Measurements from ENCODE around the gene BCAN.

The BCAN gene

GRCh38 chr1:156662005-156662799 is 20.3 kb downstream of the BCAN start:
- peak; percentile 95 for DNase-seq (ENCODE audit: low spot score)

- DNase-seq (ENCODE audit: low spot score): no peak
These were observed 20.8 kb downstream of the BCAN start for GRCh38 chr1:156662800-156663055.

GRCh38 chr1:156663178-156663577 is 21.3 kb downstream of the BCAN start:
- no peak for DNase-seq (ENCODE audit: low spot score)

GRCh38 chr1:156664046-156664766 is 22.3 kb downstream of the BCAN start:
- no peak for DNase-seq (ENCODE audit: low spot score)

- DNase-seq (ENCODE audit: low spot score): no peak
These were observed 23.0 kb downstream of the BCAN start for GRCh38 chr1:156664767-156665411.

- DNase-seq (ENCODE audit: low spot score): no peak
These were observed 23.6 kb downstream of the BCAN start for GRCh38 chr1:156665539-156665938.

GRCh38 chr1:156666862-156667609 is 25.1 kb downstream of the BCAN start:
- no peak for DNase-seq (ENCODE audit: low spot score)

- DNase-seq (ENCODE audit: low spot score): no peak
These were observed 25.7 kb downstream of the BCAN start for GRCh38 chr1:156667610-156667967.

- DNase-seq (ENCODE audit: low spot score): no peak
These were observed 26.2 kb downstream of the BCAN start for GRCh38 chr1:156667968-156668709.

- no peak for DNase-seq (ENCODE audit: low spot score)
These were observed 27.1 kb downstream of the BCAN start for GRCh38 chr1:156668801-156669637.

GRCh38 chr1:156669794-156670193 is 27.9 kb downstream of the BCAN start:
- DNase-seq (ENCODE audit: low spot score): no peak

GRCh38 chr1:156670359-156670758 is 28.4 kb downstream of the BCAN start:
- DNase-seq (ENCODE audit: low spot score): no peak

- DNase-seq (ENCODE audit: low spot score): no peak
These were observed 28.9 kb downstream of the BCAN start for GRCh38 chr1:156670791-156671190.

- no peak for DNase-seq (ENCODE audit: low spot score)
These were observed 29.9 kb downstream of the BCAN start for GRCh38 chr1:156671804-156672203.

- peak; percentile 72 for DNase-seq (ENCODE audit: low spot score)
These were observed 31.6 kb downstream of the BCAN start for GRCh38 chr1:156673387-156674121.

- DNase-seq (ENCODE audit: low spot score): no peak
These were observed 33.5 kb downstream of the BCAN start for GRCh38 chr1:156675210-156676113.

- no peak for DNase-seq (ENCODE audit: low spot score)
These were observed 34.4 kb downstream of the BCAN start for GRCh38 chr1:156676114-156676819.

- peak; percentile 63 for DNase-seq (ENCODE audit: low spot score)
These were observed 35.1 kb downstream of the BCAN start, which contains the start of gene NES for GRCh38 chr1:156676820-156677615. NES (minus strand) TSS chr1:156677407; CDS start chr1:156677264, 143 bp downstream.

Data from globus pallidus (tissue), 1 donor.